Measurements from ENCODE around the gene CHKA.

The CHKA gene

GRCh38 chr11:68133761-68134160 lies 12.6 kb upstream of the CHKA start:
- DNase-seq (ENCODE audit: low spot score in 2 of 2), result no peak
- Mint-ChIP-seq H3K27ac (no peak overlapping the region), H3K4me3 (no peak overlapping the region), H3K4me1 (no peaks in the 10 kb centered on the region), H3K9me3 (peaks cover 9% of the 10 kb centered on the region), H3K36me3 (no peaks in the 10 kb centered on the region)
- no peak for ATAC-seq

- Mint-ChIP-seq H3K36me3 (no peaks in the 10 kb centered on the region), H3K4me3 (no peak overlapping the region), H3K4me1 (no peaks in the 10 kb centered on the region), H3K9me3 (peaks cover 9% of the 10 kb centered on the region), H3K27ac (no peak overlapping the region)
- DNase-seq (ENCODE audit: low spot score in 2 of 2), result no peak
- ATAC-seq, result no peak
Measured at GRCh38 chr11:68130121-68130520, 8.9 kb upstream of the CHKA start.

DNA sequence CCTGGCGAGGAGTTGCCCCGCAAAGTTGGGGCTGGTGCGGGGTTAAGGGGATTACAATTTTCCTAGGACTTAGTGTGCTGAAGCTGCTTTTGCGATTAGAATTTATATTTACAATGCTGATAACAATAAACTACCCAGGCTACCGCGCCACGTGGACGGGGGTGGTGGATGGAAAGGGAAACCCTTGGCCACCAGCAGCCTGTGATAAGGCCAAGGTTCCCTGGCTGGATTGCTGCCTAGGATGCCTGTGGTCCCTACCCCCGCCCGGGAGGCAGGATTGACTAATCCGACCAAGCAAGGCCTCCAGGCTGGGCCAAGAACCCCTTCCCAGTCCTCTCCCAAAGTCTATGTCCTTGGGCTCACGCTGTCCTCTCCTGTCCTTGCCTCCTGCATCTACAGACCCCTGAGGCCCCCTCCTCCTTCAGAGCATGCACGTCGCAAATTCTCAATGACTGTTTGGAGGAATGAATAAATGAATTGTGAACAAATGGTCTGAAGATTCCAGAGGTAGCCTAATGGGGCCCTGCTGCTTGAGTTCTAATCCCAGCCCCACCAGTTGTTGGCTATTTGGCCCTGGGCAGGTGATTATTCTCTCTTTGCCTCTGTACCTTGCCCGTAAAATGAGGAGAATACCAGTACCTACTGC lies 7.6 kb upstream of the CHKA start:
- Mint-ChIP-seq H3K4me1 (no peaks in the 10 kb centered on the region), H3K4me3 (no peak overlapping the region), H3K36me3 (no peaks in the 10 kb centered on the region), H3K27ac (no peak overlapping the region), H3K9me3 (peaks cover 9% of the 10 kb centered on the region)
- ATAC-seq (no peak), DNase-seq (ENCODE audit: low spot score in 2 of 2) (no peak)

DNA sequence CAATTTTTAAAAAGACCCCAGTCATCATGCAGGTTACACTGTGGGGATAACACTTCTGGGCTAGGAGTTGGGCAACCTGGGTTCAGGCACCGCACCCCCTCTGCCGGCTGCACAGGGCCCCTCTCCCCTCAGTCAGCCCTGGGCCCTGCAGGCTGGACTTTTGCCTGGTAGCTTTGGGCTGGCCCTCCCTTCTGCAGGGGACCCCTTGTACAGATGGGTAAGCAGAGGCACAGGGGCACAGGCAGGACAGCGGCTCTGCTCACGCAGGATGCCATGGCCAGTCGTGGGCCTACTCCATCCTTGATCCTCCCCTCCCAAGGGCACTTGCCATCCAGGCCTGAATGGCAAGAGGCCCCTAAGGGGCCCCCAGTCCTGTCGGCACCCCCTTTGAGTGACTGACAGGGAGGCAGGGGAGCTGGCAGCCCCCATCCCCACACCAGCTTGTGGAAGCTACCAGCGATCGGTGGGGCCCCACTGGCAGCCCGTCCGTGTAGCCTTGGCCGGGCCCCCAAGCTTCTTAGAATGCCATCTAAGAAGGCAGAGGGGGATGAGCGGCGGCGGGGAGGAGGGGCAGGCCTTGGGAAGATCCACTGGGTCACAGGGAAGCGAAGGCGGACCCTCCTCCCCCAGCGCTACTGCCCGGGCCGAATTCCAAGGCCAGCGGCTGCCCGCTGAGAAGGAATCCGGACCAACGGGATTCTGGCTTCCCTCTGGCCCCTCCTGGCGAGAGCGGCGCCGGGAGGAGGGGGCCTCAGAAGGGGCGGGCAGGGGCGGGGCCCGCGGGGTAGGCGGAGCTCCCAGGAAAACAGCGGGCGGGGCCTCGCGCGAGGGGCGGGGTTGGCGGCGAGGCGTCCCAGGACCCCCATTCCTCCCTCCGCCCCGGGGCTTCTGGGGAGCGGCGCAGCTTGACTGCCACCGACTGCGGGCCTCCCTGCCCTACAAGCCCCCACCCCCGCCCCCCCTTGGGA lies 6.8 kb upstream of the CHKA start:
- ATAC-seq (no peak), DNase-seq (ENCODE audit: low spot score in 2 of 2) (no peak)
- no peaks in the 10 kb centered on the region for H3K36me3 Mint-ChIP-seq
- no peak overlapping the region for H3K27ac Mint-ChIP-seq
- H3K9me3 Mint-ChIP-seq, result peaks cover 9% of the 10 kb centered on the region
- H3K4me3 Mint-ChIP-seq, result no peak overlapping the region
- no peaks in the 10 kb centered on the region for H3K4me1 Mint-ChIP-seq

- peaks cover 13% of the 10 kb centered on the region for H3K4me1 Mint-ChIP-seq
- H3K4me3 Mint-ChIP-seq, result no peak overlapping the region
- ATAC-seq, result no peak
- H3K9me3 Mint-ChIP-seq, result no peaks in the 10 kb centered on the region
- no peak overlapping the region for H3K27ac Mint-ChIP-seq
- no peak for DNase-seq (ENCODE audit: low spot score in 2 of 2)
- H3K36me3 Mint-ChIP-seq, result peaks cover 5% of the 10 kb centered on the region
Measured at GRCh38 chr11:68125164-68125563, 4.0 kb upstream of the CHKA start.

DNA sequence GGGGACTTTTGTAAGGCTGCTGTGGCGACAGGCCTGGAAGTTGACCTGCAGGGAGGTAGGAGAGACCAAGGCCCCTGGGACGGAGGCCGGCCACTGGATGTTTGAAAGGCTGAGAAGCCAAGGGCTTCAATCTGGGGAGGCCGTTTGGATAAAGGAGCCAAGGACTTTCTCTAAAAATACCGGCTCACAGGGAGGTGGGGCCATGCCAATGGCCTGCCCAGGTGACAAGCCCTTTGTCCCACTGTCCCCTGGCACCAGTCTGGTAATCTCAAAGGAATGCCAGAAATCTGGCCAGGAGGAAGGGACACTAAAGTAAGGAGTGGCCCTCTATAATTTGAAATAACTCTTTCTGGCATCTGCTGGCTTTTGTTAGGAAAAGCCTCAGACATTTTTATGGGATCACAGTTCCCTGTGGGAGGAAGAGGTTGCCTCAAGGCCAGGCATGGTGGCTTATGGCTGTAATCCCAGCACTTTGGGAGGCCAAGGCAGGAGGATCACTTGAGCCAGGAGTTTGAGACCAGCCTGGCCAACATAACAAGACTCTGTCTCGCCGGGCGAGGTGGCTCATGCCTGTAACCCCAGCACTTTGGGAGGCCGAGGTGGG lies 1.9 kb upstream of the CHKA start:
- no peak overlapping the region for H3K4me3 Mint-ChIP-seq
- H3K4me1 Mint-ChIP-seq, result peaks cover 15% of the 10 kb centered on the region
- no peak for ATAC-seq
- H3K36me3 Mint-ChIP-seq, result peaks cover 5% of the 10 kb centered on the region
- no peak for DNase-seq (ENCODE audit: low spot score in 2 of 2)
- H3K27ac Mint-ChIP-seq, result no peak overlapping the region
- no peaks in the 10 kb centered on the region for H3K9me3 Mint-ChIP-seq

- peaks cover 5% of the 10 kb centered on the region for H3K36me3 Mint-ChIP-seq
- ATAC-seq, result peak; percentile 38
- H3K4me1 Mint-ChIP-seq, result peaks cover 15% of the 10 kb centered on the region
- H3K27ac Mint-ChIP-seq, result no peak overlapping the region
- H3K9me3 Mint-ChIP-seq, result no peaks in the 10 kb centered on the region
- H3K4me3 Mint-ChIP-seq, result peak overlapping the region; percentile 64
- DNase-seq (ENCODE audit: low spot score in 2 of 2), result peak in 1 of 2 donors; percentile 64
Measured at GRCh38 chr11:68120273-68121066, 718 bp downstream of the CHKA start.

DNA sequence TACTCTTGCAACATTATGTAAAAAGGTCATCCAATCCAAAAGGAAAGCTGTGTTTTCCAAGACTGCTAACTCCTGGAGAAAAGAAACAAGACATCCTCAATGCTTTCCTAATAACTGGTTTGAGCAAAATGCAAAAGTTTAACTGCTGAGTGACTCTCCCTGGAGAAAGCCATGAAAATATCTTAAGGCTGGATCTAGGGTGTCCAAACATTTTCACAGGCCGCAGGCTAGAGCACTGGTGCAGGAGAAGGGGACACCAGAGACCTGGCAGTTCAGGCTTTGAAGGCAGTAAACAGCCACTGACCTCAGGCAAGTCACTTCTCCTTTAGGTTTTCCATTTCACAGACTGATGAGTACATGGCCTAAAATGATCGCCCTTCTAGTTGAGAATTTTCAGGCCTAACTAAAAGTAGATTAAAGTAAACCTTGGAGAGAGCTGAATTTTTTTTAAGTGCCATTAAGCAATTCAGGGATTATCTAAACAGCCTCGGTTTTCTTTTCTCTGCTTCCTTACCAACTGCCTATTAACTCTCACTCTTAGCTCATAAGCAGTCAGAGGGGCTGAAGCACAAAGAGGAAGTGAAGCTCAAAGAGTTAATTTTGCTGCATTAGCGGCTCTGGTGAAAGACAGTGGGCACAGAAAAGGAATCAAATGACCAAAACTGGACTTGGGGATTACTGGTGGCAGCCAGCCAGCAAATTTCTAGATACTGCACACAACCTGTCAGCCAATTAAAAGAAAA lies 2.3 kb downstream of the CHKA start:
- Mint-ChIP-seq H3K4me1 (peaks cover 15% of the 10 kb centered on the region), H3K36me3 (peaks cover 5% of the 10 kb centered on the region), H3K9me3 (no peaks in the 10 kb centered on the region), H3K27ac (no peak overlapping the region), H3K4me3 (peak overlapping the region; percentile 64)
- DNase-seq (ENCODE audit: low spot score in 2 of 2) (no peak), ATAC-seq (no peak)

- Mint-ChIP-seq H3K27ac (no peak overlapping the region), H3K36me3 (peaks cover 5% of the 10 kb centered on the region), H3K4me3 (no peak overlapping the region), H3K4me1 (peaks cover 15% of the 10 kb centered on the region), H3K9me3 (no peaks in the 10 kb centered on the region)
- no peak for ATAC-seq
- DNase-seq (ENCODE audit: low spot score in 2 of 2), result no peak
Measured at GRCh38 chr11:68117853-68118470, 3.2 kb downstream of the CHKA start.

DNA sequence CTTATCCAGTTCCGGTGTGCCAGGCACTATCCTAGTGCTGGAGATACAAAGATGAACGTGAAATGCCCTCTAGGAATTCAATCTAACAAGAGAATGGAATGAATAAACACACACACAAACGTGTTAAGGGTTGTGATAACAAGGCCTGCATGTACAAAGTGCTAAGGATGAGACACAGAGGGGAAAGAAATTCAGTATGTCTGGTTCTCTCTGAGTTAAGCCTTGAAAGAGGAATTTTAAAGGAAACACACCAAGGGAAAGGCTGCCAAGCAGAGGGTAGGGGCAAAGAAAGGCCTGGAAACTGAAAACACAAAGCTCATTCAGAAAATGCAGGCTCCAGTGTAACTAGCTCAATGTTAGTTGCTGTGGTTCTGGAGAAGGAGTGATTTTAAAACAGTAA lies 4.2 kb downstream of the CHKA start:
- Mint-ChIP-seq H3K9me3 (no peaks in the 10 kb centered on the region), H3K4me3 (no peak overlapping the region), H3K27ac (no peak overlapping the region), H3K36me3 (peaks cover 5% of the 10 kb centered on the region), H3K4me1 (peaks cover 11% of the 10 kb centered on the region)
- ATAC-seq, result no peak
- DNase-seq (ENCODE audit: low spot score in 2 of 2), result no peak

GRCh38 chr11:68116126-68116525 lies 5.1 kb downstream of the CHKA start:
- Mint-ChIP-seq H3K4me3 (no peak overlapping the region), H3K4me1 (peaks cover 5% of the 10 kb centered on the region), H3K27ac (no peak overlapping the region), H3K9me3 (no peaks in the 10 kb centered on the region), H3K36me3 (no peaks in the 10 kb centered on the region)
- DNase-seq (ENCODE audit: low spot score in 2 of 2) (no peak), ATAC-seq (no peak)

DNA sequence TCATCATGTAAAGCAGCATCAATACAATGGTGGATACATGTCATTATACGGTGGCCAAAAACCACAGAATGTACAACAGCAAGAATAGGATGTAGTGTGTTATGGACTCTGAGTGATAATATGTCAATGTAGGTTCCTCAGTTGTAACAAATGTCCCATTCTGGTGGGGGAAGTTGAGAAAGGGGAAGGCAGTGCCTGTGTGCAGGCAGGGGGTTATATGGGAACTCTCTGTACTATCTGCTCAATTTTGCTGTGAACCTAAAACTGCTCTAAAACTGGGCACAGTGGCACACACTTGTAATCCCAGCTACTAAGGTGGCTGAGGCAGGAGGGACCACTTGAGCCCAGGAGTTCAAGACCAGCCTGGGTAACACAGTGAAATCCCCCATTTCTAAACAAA lies 5.9 kb downstream of the CHKA start:
- Mint-ChIP-seq H3K4me1 (peaks cover 3% of the 10 kb centered on the region), H3K4me3 (no peak overlapping the region), H3K27ac (no peak overlapping the region), H3K36me3 (no peaks in the 10 kb centered on the region), H3K9me3 (no peaks in the 10 kb centered on the region)
- DNase-seq (ENCODE audit: low spot score in 2 of 2), result no peak
- no peak for ATAC-seq

GRCh38 chr11:68113986-68114385 lies 7.2 kb downstream of the CHKA start:
- no peak for ATAC-seq
- no peaks in the 10 kb centered on the region for H3K4me1 Mint-ChIP-seq
- no peaks in the 10 kb centered on the region for H3K36me3 Mint-ChIP-seq
- H3K4me3 Mint-ChIP-seq, result no peak overlapping the region
- no peak overlapping the region for H3K27ac Mint-ChIP-seq
- no peaks in the 10 kb centered on the region for H3K9me3 Mint-ChIP-seq
- DNase-seq (ENCODE audit: low spot score in 2 of 2), result no peak

DNA sequence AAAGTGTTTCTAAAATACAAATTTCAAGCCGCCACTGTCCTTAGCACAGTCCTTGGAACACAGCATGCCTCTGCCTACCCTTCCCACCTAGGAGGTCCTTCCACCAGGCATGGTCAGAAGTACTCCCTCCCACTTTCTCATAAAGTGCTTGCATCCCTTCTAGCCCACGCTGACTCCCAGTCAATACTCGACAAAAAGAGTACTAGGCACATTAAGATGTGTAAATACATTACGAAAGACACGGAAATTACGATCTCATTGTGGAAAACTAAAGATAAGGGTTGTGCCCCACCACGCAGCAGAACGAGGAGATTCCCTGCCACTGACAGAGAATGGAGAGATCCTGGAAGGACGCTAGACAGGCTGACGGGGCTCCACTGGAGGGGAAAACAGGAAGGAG lies 13.5 kb downstream of the CHKA start:
- ATAC-seq (no peak), DNase-seq (ENCODE audit: low spot score in 2 of 2) (no peak)
- H3K4me1 Mint-ChIP-seq, result no peaks in the 10 kb centered on the region
- H3K4me3 Mint-ChIP-seq, result no peak overlapping the region
- no peaks in the 10 kb centered on the region for H3K9me3 Mint-ChIP-seq
- H3K27ac Mint-ChIP-seq, result no peak overlapping the region
- H3K36me3 Mint-ChIP-seq, result no peaks in the 10 kb centered on the region

Data from stimulated activated effector memory CD8-positive, alpha-beta T cell treated with anti-CD3 and anti-CD28 coated beads, Interleukin-12 subunit alpha, Interleukin-12 subunit beta, amount 100 ng/mL, for 72 hours (primary cell).